Sigmoid colon (tissue), 4 donors: ENCODE data around the gene TMEM61.

Experiments
- POLR2A ChIP-seq, 2 donors: fragments of 450-650 bp; IDR thresholded peaks; one replicate each; pipeline ENCODE4 v1.6.1; 2016; ENCODE audit warnings: antibody characterized with exemption in 2 of 2, mild to moderate bottlenecking in 2 of 2, moderate library complexity in 2 of 2
- POLR2AphosphoS5 ChIP-seq, 4 donors: sonication (generic); formaldehyde crosslinking; IDR thresholded peaks; one replicate each; pipeline ENCODE4 v1.6.1; 2017; ENCODE audit warnings: antibody characterized with exemption in 4 of 4
- TF ChIP-seq, protein P1 (sequence below), 4 experiments: fragments of 450-650 bp in 3 of 4; fragments of 200-600 bp in 1 of 4; IDR thresholded peaks; one replicate each; pipeline ENCODE4 v1.5.1; 2016 to 2019; ENCODE audit warnings: antibody characterized with exemption in 4 of 4, mild to moderate bottlenecking in 3 of 4, moderate library complexity in 2 of 4

DNA sequence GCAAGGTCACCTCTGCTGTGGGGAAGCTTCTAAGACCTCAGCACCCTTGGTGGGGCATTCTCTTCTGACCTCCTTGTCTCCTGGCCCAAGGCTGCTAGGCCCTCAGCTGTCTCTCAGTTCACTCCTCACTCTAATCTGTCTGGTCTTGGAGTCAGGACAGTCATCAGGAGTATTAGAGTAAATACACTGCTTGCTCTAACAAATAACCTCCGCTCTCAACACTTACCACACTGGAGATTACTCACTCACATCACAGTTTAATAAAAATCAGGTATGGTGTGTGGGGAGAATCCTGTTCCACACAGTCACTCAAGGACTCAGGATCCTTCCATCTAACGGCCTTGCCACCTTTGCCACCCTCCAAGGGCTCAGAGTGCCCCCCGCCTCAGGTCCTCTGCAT lies 26.6 kb upstream of the TMEM61 start:
- TF ChIP-seq, protein P1, sequence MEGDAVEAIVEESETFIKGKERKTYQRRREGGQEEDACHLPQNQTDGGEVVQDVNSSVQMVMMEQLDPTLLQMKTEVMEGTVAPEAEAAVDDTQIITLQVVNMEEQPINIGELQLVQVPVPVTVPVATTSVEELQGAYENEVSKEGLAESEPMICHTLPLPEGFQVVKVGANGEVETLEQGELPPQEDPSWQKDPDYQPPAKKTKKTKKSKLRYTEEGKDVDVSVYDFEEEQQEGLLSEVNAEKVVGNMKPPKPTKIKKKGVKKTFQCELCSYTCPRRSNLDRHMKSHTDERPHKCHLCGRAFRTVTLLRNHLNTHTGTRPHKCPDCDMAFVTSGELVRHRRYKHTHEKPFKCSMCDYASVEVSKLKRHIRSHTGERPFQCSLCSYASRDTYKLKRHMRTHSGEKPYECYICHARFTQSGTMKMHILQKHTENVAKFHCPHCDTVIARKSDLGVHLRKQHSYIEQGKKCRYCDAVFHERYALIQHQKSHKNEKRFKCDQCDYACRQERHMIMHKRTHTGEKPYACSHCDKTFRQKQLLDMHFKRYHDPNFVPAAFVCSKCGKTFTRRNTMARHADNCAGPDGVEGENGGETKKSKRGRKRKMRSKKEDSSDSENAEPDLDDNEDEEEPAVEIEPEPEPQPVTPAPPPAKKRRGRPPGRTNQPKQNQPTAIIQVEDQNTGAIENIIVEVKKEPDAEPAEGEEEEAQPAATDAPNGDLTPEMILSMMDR (IDR thresholded peaks at IDR 0.05), result no peak
- TF ChIP-seq POLR2AphosphoS5 (IDR thresholded peaks at IDR 0.05) (no peak), POLR2A (IDR thresholded peaks at IDR 0.05) (no peak)
